ENCODE data around the gene DPY19L3. TPM values are rescaled to one million over a fixed set of nuclear protein-coding genes. Genes with fewer than 3 reads are reported as not detected.
A peak's percentile ranks its signal among the peaks of the same experiment; 100 is the strongest.
"Not testable (repeated sequence)": the region's sequence is repeated elsewhere in the genome, so short reads cannot be mapped to it uniquely, and the experiment has no call there.

The DPY19L3 gene
- total RNA-seq, 2 donors from 2014 or later, result 86.5 to 112 TPM

- Mint-ChIP-seq H3K4me1 (no peaks in the 10 kb centered on the region), H3K27ac (no peak overlapping the region), H3K36me3 (ENCODE audit: low read depth) (peaks cover 69% of the 10 kb centered on the region), H3K27me3 (ENCODE audit: insufficient read depth) (no peaks in the 10 kb centered on the region), H3K4me3 (no peak overlapping the region), H3K9me3 (peaks cover 17% of the 10 kb centered on the region)
- no peak overlapping the region for H3K4me3 ChIP-seq (ENCODE audit: low read length)
- 88 to 96% methylated on average over 3 to 6 of the region's 7 CpGs for WGBS, 2 experiments (ENCODE audit: insufficient coverage in 1 of 2, insufficient read length in 1 of 2)
- H3K9ac ChIP-seq (ENCODE audit: extremely low read depth, low read length, poor library complexity, severe bottlenecking), result no peak overlapping the region
- no peak for TF ChIP-seq CTCF (conservative IDR thresholded peaks at IDR 0.05)
- H3K27me3 ChIP-seq (ENCODE audit: control insufficient read depth, insufficient read depth, low read length, poor library complexity, severe bottlenecking), result no peaks in the 10 kb centered on the region
- peaks cover 13% of the 10 kb centered on the region for H3K9me3 ChIP-seq (ENCODE audit: control insufficient read depth, low read length)
- peaks cover 58% of the 10 kb centered on the region for H3K36me3 ChIP-seq (ENCODE audit: control insufficient read depth, insufficient read depth, low read length)
- peak overlapping the region; percentile 18 for H3K27ac ChIP-seq (ENCODE audit: low read depth, low read length)
- no peaks in the 10 kb centered on the region for H3K4me1 ChIP-seq (ENCODE audit: control insufficient read depth, insufficient read depth, low read length)
- no peak for DNase-seq
Observed at GRCh38 chr19:32372726-32373517, 32.6 kb upstream of the DPY19L3 start.

- no peak for TF ChIP-seq CTCF (conservative IDR thresholded peaks at IDR 0.05)
- no peak overlapping the region for H3K4me3 Mint-ChIP-seq
- H3K27ac ChIP-seq (ENCODE audit: low read depth, low read length), result no peak overlapping the region
Observed at GRCh38 chr19:32373585-32374295, 31.8 kb upstream of the DPY19L3 start.

GRCh38 chr19:32374362-32374761, 31.2 kb upstream of the DPY19L3 start:
- not testable (repeated sequence) for H3K27me3 Mint-ChIP-seq (ENCODE audit: insufficient read depth)
- WGBS, 2 experiments (ENCODE audit: insufficient coverage in 1 of 2, insufficient read length in 1 of 2), result 88 to 93% methylated on average over 3 of the region's 3 CpGs

More at GRCh38 chr19:32373585-32374295, 31.8 kb upstream of the DPY19L3 start:
- 92 to 99% methylated on average over 7 to 10 of the region's 10 CpGs for WGBS, 2 experiments (ENCODE audit: insufficient coverage in 1 of 2, insufficient read length in 1 of 2)
- Histone ChIP-seq H3K36me3 (ENCODE audit: control insufficient read depth, insufficient read depth, low read length) (peaks cover 58% of the 10 kb centered on the region), H3K9me3 (ENCODE audit: control insufficient read depth, low read length) (peaks cover 13% of the 10 kb centered on the region), H3K4me1 (ENCODE audit: control insufficient read depth, insufficient read depth, low read length) (no peaks in the 10 kb centered on the region), H3K27me3 (ENCODE audit: control insufficient read depth, insufficient read depth, low read length, poor library complexity, severe bottlenecking) (no peaks in the 10 kb centered on the region), H3K9ac (ENCODE audit: extremely low read depth, low read length, poor library complexity, severe bottlenecking) (no peak overlapping the region), H3K4me3 (ENCODE audit: low read length) (no peak overlapping the region)
- Mint-ChIP-seq H3K27ac (peak overlapping the region; percentile 49), H3K4me1 (no peaks in the 10 kb centered on the region), H3K27me3 (ENCODE audit: insufficient read depth) (no peaks in the 10 kb centered on the region), H3K9me3 (peaks cover 17% of the 10 kb centered on the region), H3K36me3 (ENCODE audit: low read depth) (peaks cover 71% of the 10 kb centered on the region)
- no peak for DNase-seq

More at GRCh38 chr19:32374362-32374761, 31.2 kb upstream of the DPY19L3 start:
- H3K4me1 Mint-ChIP-seq; DNase-seq; H3K9ac ChIP-seq (ENCODE audit: extremely low read depth, low read length, poor library complexity, severe bottlenecking); H3K27ac ChIP-seq (ENCODE audit: low read depth, low read length); H3K4me1 ChIP-seq (ENCODE audit: control insufficient read depth, insufficient read depth, low read length); H3K27me3 ChIP-seq (ENCODE audit: control insufficient read depth, insufficient read depth, low read length, poor library complexity, severe bottlenecking); H3K4me3 ChIP-seq (ENCODE audit: low read length); H3K27ac Mint-ChIP-seq; H3K4me3 Mint-ChIP-seq: not testable (repeated sequence)
- peaks cover 17% of the 10 kb centered on the region for H3K9me3 Mint-ChIP-seq
- H3K36me3 Mint-ChIP-seq (ENCODE audit: low read depth), result peaks cover 73% of the 10 kb centered on the region
- Histone ChIP-seq H3K36me3 (ENCODE audit: control insufficient read depth, insufficient read depth, low read length) (peaks cover 54% of the 10 kb centered on the region), H3K9me3 (ENCODE audit: control insufficient read depth, low read length) (peaks cover 13% of the 10 kb centered on the region)
